Transverse colon (tissue), 3 donors: ENCODE results near the gene DNAAF8.

Experiments
- POLR2A ChIP-seq: fragments of 450-650 bp; IDR thresholded peaks from one replicate; pipeline ENCODE4 v1.6.1; 2016; ENCODE audit warnings: antibody characterized with exemption, mild to moderate bottlenecking, moderate library complexity
- TF ChIP-seq, protein P1 (sequence below), 5 experiments: fragments of 200-600 bp in 3 of 5; fragments of 450-650 bp in 2 of 5; sonication (generic) in 3 of 5; IDR thresholded peaks; 1 replicate in 2 of 5; 2 replicates in 3 of 5; pipeline ENCODE4 v1.5.1; 2016 to 2017; ENCODE audit warnings: antibody characterized with exemption in 5 of 5, inconsistent platforms in 3 of 5, mild to moderate bottlenecking in 2 of 5, moderate library complexity in 1 of 5

- TF ChIP-seq, protein P1, sequence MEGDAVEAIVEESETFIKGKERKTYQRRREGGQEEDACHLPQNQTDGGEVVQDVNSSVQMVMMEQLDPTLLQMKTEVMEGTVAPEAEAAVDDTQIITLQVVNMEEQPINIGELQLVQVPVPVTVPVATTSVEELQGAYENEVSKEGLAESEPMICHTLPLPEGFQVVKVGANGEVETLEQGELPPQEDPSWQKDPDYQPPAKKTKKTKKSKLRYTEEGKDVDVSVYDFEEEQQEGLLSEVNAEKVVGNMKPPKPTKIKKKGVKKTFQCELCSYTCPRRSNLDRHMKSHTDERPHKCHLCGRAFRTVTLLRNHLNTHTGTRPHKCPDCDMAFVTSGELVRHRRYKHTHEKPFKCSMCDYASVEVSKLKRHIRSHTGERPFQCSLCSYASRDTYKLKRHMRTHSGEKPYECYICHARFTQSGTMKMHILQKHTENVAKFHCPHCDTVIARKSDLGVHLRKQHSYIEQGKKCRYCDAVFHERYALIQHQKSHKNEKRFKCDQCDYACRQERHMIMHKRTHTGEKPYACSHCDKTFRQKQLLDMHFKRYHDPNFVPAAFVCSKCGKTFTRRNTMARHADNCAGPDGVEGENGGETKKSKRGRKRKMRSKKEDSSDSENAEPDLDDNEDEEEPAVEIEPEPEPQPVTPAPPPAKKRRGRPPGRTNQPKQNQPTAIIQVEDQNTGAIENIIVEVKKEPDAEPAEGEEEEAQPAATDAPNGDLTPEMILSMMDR (IDR thresholded peaks at IDR 0.05): no peak
- TF ChIP-seq POLR2A: no peak
Measured at GRCh38 chr16:4790871-4791270, 56.5 kb downstream of the DNAAF8 start.
